Measurements from ENCODE around the gene YBEY. TPM values are rescaled to one million over a fixed set of nuclear protein-coding genes. Genes with fewer than 3 reads are reported as not detected.
"Not testable (repeated sequence)": the region's sequence is repeated elsewhere in the genome, so short reads cannot be mapped to it uniquely, and the experiment has no call there.

The YBEY gene
- total RNA-seq, 1 experiment from 2014 or later = 29.0 TPM

DNA sequence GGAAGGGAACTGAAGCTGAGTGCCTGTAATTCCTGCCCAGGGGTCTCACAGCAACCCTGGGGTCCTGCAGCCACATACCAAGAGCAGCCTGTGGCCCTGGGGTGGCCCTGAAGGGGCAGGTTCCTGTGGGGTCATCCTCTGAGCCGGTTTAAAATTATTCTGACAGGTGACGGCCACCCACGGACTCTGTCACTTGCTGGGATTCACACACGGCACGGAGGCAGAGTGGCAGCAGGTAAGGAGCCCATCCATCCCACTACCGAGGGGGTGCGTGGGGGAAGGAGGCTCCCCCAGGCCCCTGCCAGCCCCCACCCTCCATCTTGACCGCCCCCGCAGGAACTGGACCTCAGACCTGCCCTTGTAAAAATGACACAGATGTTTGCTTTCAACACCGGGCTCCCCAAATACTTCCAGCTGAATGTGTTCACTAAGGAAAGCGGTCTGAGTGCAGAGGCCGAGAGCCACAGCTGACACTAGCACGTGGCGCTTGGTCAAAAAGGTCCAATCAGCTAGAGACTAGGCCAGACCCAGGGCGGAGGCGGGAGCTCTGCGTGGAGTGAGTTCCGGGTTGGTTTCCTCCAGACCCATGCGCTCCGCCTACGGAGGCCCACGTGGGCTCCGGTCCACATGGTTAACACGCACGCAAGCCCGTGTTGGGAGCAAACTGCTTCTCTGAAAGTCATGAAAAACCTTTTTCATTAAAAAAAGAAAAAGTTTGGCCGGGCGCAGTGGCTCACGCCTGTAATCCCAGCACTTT is 10.0 kb downstream of the YBEY start:
- no peak for DNase-seq (ENCODE audit: low spot score)
- in situ Hi-C loops (cut with HindIII; ENCODE audit: low sequenced_read_pairs) = no loop called here

DNA sequence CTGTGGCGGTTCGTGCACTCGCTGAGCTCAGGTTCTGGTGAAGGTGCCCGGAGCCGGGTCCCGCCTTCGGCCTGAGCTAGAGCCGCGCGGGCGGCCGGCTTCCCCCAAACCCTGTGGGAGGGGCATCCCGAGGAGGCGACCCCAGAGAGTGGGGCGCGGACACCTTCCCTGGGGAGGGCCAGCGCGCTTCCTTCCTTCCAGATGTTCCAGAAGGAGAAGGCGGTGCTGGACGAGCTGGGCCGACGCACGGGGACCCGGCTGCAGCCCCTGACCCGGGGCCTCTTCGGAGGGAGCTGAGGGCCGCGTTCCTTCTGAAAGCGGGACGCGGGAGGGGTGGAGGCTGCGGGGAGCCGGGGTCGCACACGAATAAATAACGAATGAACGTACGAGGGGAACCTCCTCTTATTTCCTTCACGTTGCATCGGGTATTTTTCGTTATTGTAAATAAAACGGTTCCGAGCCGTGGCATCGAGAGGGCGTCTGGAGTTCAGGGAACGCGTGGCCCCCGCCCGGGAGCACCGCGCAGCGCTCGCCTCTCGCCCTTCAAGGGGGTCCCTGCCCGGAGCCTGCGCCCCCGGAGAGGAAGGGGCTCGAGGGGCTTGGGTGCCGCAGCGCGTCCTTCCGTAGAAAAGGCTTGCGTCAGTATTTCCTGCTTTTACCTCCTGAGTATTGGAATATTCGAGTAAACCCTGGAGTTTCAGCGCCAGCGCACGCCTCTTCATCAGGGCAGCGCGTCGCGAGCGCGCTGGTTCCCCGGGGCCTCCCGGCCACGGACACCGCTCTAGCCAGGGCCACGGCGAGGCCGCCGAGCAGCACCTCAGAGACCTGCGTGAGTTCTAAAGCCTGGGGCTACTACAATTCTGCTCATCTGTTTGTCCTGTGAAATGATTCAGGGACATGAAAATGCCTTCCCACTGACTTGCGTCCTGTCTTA is 11.5 kb downstream of the YBEY start:
- in situ Hi-C loops (cut with HindIII; ENCODE audit: low sequenced_read_pairs) = no loop called here

GRCh38 chr21:46299167-46299566 is 13.0 kb downstream of the YBEY start:
- no peak for DNase-seq (ENCODE audit: low spot score)
- in situ Hi-C loops (cut with HindIII; ENCODE audit: low sequenced_read_pairs) = no loop called here

More for the DNA sequence above, 11.5 kb downstream of the YBEY start:
- DNase-seq (ENCODE audit: low spot score) = peak; percentile 14

GRCh38 chr21:46301759-46302158 is 15.6 kb downstream of the YBEY start:
- no peak for DNase-seq (ENCODE audit: low spot score)
- in situ Hi-C loops (cut with HindIII; ENCODE audit: low sequenced_read_pairs) = no loop called here

DNA sequence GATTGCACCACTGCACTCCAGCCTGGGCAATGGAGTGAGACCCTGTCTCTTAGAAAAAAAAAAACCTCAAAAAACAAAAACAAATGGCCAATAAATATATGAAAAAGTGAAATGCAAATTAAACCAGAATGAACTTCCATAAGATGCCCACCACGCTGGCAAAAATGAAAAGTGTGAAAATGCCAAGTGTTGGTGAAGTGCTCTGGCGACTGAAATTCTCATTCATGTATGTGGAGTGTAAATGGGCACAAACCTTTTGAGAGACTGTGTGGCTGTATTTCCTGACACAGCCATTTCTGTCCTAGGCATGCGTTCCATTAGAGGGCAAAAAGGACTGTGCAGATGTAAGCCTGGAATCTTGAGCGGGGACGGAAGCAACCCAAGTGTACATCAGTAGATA is 18.3 kb downstream of the YBEY start:
- in situ Hi-C loops (cut with HindIII; ENCODE audit: low sequenced_read_pairs) = no loop called here
- no peak for DNase-seq (ENCODE audit: low spot score)

DNA sequence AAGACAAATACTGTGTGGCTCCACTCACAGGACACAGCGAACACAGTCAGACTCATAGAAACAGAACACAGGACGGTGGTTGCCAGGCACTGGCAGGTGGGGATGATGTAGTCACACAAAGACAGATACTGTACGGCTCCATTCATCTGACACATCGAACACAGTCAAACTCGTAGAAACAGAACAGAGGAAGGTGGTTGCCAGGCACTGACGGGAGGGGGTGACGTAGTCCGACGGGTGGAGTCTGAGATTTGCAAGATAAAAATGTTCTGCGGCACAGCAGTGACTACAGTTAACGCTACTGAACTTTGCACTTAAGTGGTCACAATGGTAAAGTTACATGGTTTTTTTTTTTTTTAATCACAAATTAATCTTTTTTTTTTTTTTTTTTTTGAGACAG is 18.8 kb downstream of the YBEY start:
- in situ Hi-C loops (cut with HindIII; ENCODE audit: low sequenced_read_pairs) = no loop called here
- DNase-seq (ENCODE audit: low spot score) = no peak

- in situ Hi-C loops (cut with HindIII; ENCODE audit: low sequenced_read_pairs) = no loop called here
- DNase-seq (ENCODE audit: low spot score) = no peak
These were observed 21.5 kb downstream of the YBEY start for GRCh38 chr21:46307625-46308024.

DNA sequence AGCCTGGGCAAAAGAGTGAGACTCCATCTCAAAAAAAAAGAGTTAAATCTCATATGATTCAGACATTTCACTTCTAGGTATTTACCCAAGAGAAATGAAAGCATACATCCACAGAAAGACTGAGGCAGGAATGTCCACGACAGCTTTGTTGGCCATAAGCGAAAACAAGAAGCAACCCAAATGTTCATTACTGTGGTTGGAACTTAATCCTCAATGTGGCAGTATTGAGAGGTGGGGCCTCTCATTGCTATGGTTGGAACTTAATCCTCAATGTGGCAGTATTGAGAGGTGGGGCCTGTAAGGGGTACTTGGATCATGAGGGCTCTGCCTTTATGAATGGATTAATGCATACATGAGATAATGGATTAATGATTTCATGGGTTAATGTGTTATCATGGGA is 22.3 kb downstream of the YBEY start:
- in situ Hi-C loops (cut with HindIII; ENCODE audit: low sequenced_read_pairs) = no loop called here
- DNase-seq (ENCODE audit: low spot score) = no peak

DNA sequence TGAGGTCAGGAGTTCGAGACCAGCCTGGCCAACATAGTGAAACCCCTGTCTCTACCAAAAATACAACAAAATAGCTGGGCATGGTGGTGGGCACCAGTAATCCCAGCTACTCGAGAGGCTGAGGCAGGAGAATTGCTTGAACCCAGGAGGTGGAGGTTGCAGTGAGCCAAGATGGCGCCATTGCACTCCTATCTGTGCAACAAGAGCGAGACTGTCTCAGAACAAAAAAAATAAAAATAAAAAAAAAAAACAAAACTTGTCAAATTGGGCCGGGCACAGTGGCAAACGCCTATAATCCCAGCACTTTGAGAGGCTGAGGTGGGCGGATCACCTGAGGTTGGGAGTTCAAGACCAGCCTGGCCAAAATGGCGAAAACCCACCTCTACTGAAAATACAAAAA is 24.1 kb downstream of the YBEY start:
- in situ Hi-C loops (cut with HindIII; ENCODE audit: low sequenced_read_pairs); DNase-seq (ENCODE audit: low spot score): not testable (repeated sequence)

GRCh38 chr21:46311568-46311967 is 25.4 kb downstream of the YBEY start:
- no peak for DNase-seq (ENCODE audit: low spot score)
- in situ Hi-C loops (cut with HindIII; ENCODE audit: low sequenced_read_pairs) = no loop called here

- in situ Hi-C loops (cut with HindIII; ENCODE audit: low sequenced_read_pairs) = no loop called here
- no peak for DNase-seq (ENCODE audit: low spot score)
These were observed 26.8 kb downstream of the YBEY start for GRCh38 chr21:46312949-46313348.

DNA sequence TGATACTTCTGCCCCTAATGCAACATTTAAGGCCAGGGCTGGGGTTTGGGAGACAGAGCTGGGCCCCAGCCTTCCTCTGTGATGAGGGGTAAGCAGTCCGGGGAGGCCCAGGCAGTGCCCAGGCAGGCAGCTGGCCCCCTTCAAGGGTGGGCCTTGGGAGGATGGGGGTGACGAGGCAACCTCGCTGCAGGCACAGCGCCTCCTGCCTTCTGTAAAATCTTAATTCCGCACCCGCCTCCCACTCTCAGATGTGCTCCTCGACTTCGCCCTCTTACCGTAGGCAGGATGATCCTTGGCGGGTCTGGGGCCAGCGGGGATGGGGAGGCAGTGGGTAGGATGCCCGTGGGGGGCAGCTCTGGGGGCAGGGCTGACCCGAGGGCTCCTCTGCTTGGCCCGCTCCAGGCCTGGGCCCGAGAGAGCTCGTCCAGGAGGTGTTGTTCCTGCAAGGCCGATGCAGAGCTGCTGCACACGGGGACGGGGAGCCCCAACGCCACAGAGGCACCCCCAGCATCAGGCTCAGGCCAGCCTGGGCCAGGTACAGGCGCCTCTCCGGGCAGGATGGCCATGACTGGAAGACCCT is 28.4 kb downstream of the YBEY start:
- DNase-seq (ENCODE audit: low spot score) = no peak
- in situ Hi-C loops (cut with HindIII; ENCODE audit: low sequenced_read_pairs) = no loop called here

DNA sequence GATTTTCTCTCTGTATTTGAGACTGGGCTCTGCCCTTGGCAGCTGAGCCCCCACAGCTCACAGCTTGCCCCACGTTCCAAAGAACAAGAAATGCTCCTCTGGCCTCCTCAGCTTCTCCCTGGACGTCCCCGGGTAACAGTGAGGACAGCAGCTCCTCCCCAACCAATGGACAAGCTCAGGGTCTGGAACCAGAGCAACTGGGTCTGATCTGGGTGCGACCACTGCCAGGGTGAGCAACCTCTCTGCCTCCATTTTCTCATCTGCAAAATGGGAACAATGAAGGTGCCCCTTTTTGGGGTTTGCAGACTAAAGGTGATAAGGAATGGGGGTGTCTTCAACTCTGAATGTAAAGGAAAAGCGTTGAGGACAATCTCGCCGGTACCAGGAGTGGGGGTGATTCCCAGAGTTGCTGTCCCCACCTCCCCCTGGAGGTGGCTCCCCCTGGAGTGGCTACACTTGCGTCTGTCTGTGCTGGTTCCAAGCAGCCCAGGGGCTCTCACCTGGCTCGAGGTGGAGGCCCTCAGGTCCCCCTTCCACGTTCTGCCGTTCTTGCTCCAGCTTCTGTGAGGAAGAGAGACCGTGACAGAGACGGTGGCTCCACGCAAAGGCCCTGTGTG is 30.7 kb downstream of the YBEY start:
- DNase-seq (ENCODE audit: low spot score) = no peak
- in situ Hi-C loops (cut with HindIII; ENCODE audit: low sequenced_read_pairs) = no loop called here

DNA sequence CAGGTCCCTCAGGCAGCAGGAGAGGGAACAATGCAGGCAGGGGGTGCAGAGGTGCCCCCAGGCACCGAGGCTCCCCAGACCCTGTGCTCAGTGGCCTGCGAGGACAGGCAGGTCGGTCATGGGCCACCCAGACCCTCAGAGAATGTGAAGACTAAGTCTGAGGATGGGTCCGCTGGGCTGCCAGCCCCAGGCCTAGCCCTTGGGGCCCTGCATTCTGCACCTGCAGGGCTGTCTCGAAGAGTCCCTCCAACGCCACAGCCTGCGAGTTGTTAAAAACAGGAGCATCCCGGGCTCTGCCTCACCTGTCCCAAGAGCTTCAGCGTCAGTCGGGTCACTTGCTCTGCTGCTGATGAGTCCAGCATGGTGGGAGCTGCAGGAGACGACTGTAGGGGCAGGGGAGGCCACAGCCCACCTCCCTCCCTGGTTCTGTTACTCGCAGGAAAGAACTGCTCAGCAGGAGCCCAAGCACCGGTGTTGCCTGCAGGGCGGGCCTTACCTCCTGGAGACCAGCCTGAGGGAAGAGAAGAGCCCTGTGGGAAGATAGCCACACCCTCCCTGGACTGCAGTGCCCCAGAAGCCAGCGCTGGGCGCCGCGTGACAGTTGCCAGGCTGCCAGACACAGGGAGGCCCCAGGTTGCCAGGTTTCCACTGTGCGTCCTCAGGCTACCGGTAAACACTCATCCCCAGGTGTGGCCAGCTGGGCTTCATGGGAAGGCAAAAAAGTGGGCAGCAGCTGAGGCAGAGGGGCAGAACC is 31.7 kb downstream of the YBEY start:
- in situ Hi-C loops (cut with HindIII; ENCODE audit: low sequenced_read_pairs) = no loop called here
- no peak for DNase-seq (ENCODE audit: low spot score)

GRCh38 chr21:46318464-46318845 is 32.3 kb downstream of the YBEY start:
- in situ Hi-C loops (cut with HindIII; ENCODE audit: low sequenced_read_pairs) = no loop called here
- DNase-seq (ENCODE audit: low spot score) = no peak

- in situ Hi-C loops (cut with HindIII; ENCODE audit: low sequenced_read_pairs) = no loop called here
These were observed 33.0 kb downstream of the YBEY start for GRCh38 chr21:46319186-46319585.

DNA sequence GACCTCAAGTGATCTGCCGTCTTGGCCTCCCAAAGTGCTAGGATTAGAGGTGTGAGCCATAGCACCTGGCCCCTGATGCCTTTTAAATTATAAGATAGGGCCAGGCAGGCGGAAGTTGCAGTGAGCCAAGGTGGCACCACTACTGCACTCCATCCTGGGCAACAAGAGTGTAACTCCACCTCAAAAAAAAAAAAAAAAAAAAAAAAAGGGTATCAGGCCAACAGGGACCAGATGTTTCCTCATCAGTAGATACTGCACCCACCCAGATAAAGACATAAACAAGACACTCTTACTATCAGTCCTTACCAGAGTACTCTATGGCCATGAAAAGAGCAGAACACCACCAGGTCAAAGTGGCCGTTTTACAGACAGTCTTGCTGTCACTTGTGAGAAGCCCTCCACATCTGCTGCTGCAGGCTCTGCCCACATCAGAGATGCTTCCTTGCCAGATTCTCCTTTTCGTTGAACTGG is 34.2 kb downstream of the YBEY start:
- in situ Hi-C loops (cut with HindIII; ENCODE audit: low sequenced_read_pairs) = no loop called here
- DNase-seq (ENCODE audit: low spot score) = no peak

More at GRCh38 chr21:46319186-46319585, 33.0 kb downstream of the YBEY start:
- no peak for DNase-seq (ENCODE audit: low spot score)

- in situ Hi-C loops (cut with HindIII; ENCODE audit: low sequenced_read_pairs) = no loop called here
- DNase-seq (ENCODE audit: low spot score) = no peak
These were observed 36.4 kb downstream of the YBEY start for GRCh38 chr21:46322351-46323226.
